ENCODE data around the gene RBMS3. TPM values are rescaled to one million over a fixed set of nuclear protein-coding genes. Genes with fewer than 3 reads are reported as not detected.

RBMS3 gene
- polyA plus RNA-seq, 3 donors from 2014 or later: not detected

DNA sequence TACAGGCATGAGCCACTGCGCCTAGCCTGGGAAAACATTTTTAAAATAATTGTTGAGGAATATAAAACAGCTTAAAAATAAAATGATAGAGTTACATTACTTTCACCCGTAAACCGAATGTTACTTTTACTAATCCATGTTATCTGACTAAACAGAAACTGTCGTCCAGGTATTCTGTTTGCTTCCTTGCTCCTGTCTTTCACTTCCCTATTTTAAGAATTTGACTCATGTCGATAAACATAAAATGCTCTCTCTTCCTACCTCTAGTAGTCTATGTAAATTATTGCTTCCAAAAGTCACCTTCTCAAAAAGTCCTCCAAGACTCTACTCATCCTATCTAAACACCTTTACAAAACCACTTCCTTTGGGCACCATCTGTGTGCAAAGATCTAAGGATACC is 216.4 kb downstream of the RBMS3 start:
- DNase-seq: no peak
- peaks cover 2% of the 10 kb centered on the region in 3 donors for H3K27me3 Mint-ChIP-seq (ENCODE audit: low read depth in 3 of 3)
- no peaks in the 10 kb centered on the region for H3K4me1 Mint-ChIP-seq
- H3K36me3 Mint-ChIP-seq: no peaks in the 10 kb centered on the region
- no peak overlapping the region for H3K4me3 Mint-ChIP-seq
- no peak overlapping the region for H3K27ac Mint-ChIP-seq
- peaks cover 0 to 18% (median 2%) of the 10 kb centered on the region in 6 donors for H3K9me3 Mint-ChIP-seq

GRCh38 chr3:29502771-29503170 is 221.9 kb downstream of the RBMS3 start:
- no peaks in the 10 kb centered on the region for H3K36me3 Mint-ChIP-seq
- H3K27ac Mint-ChIP-seq: no peak overlapping the region
- peaks cover 0 to 25% (median 6%) of the 10 kb centered on the region in 6 donors for H3K9me3 Mint-ChIP-seq
- no peak for DNase-seq
- H3K4me3 Mint-ChIP-seq: no peak overlapping the region
- H3K27me3 Mint-ChIP-seq (ENCODE audit: low read depth in 3 of 3): peaks cover 0 to 2% (median 0%) of the 10 kb centered on the region in 3 donors
- no peaks in the 10 kb centered on the region for H3K4me1 Mint-ChIP-seq

GRCh38 chr3:29503314-29503713 is 222.4 kb downstream of the RBMS3 start:
- Mint-ChIP-seq H3K27ac (no peak overlapping the region), H3K36me3 (no peaks in the 10 kb centered on the region), H3K27me3 (ENCODE audit: low read depth in 3 of 3) (peaks cover 0 to 2% (median 0%) of the 10 kb centered on the region in 3 donors), H3K4me1 (no peaks in the 10 kb centered on the region), H3K9me3 (peaks cover 0 to 25% (median 6%) of the 10 kb centered on the region in 6 donors), H3K4me3 (no peak overlapping the region)
- DNase-seq: no peak

DNA sequence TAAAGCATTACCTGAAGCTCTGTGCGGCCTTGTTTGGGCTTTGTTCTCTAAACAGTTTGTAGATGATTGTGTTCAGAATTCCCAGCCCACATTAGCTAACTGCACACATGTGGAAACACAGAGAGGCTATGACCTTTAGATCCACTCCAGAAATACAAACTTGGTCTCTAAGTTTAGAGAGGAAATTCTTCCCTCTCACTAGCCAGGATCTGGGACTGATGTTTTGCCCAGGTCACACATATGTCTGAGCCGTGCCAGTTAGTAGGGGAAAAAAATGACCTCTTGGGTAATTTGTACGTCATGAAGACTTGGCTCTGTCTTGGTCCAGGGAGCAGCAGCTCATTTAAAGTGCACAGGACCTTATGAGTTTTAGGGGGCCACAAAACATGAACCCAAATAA is 223.1 kb downstream of the RBMS3 start:
- Mint-ChIP-seq H3K27ac (no peak overlapping the region), H3K4me1 (no peaks in the 10 kb centered on the region), H3K36me3 (no peaks in the 10 kb centered on the region), H3K27me3 (ENCODE audit: low read depth in 3 of 3) (peaks cover 0 to 2% (median 0%) of the 10 kb centered on the region in 3 donors), H3K4me3 (no peak overlapping the region), H3K9me3 (peaks cover 0 to 28% (median 6%) of the 10 kb centered on the region in 6 donors)
- no peak for DNase-seq

GRCh38 chr3:29506502-29506901 is 225.6 kb downstream of the RBMS3 start:
- no peak for DNase-seq
- Mint-ChIP-seq H3K36me3 (no peaks in the 10 kb centered on the region), H3K27me3 (ENCODE audit: low read depth in 3 of 3) (peaks cover 0 to under 1% (median 0%) of the 10 kb centered on the region in 3 donors), H3K4me3 (no peak overlapping the region), H3K9me3 (peaks cover 0 to 25% (median 7%) of the 10 kb centered on the region in 6 donors), H3K4me1 (no peaks in the 10 kb centered on the region), H3K27ac (no peak overlapping the region)

DNA sequence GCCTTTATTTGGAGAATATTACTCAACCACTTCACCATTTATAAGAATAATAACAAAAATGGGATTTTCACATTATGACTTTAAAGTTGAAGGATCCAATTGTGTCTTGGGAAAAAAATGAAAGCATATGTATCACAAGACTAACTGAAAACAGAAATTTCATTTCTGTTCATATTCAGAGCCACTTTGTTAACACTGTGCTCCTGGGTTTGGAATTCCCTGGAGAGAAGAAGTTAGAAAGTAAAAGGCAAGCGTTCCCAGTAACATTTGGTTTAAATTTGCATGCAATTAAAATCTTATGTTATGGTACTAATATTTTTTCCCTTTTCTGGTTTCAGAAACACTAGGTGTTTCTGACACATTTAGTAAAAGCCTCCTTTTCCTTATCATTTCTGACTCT is 230.8 kb downstream of the RBMS3 start:
- Mint-ChIP-seq H3K4me1 (no peaks in the 10 kb centered on the region), H3K27me3 (ENCODE audit: low read depth in 3 of 3) (no peaks in the 10 kb centered on the region), H3K9me3 (peaks cover 0 to 21% (median 3%) of the 10 kb centered on the region in 6 donors), H3K4me3 (no peak overlapping the region), H3K27ac (no peak overlapping the region), H3K36me3 (no peaks in the 10 kb centered on the region)
- no peak for DNase-seq

GRCh38 chr3:29512641-29513040 is 231.8 kb downstream of the RBMS3 start:
- H3K36me3 Mint-ChIP-seq: no peaks in the 10 kb centered on the region
- H3K27me3 Mint-ChIP-seq (ENCODE audit: low read depth in 3 of 3): no peaks in the 10 kb centered on the region
- no peak for DNase-seq

DNA sequence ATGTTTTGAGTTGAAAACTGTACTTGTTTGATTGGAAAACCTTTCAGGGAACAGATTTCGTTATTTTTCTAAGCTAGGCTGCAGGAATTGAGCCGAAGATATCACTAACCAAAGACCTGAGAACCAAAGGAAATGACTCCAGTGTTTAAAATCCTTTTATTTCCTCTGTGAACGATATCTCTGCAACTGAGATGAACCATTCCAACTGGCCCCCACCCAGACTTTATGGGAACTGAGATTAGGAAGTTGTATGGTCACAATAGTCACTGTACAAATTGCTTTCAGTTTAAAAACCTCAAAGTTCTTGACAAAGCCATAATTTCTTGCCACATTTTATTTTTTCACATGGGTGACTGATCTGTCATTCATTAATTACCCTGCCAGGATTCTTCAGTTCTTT is 232.4 kb downstream of the RBMS3 start:
- peaks cover 0 to 21% (median 2%) of the 10 kb centered on the region in 6 donors for H3K9me3 Mint-ChIP-seq
- no peaks in the 10 kb centered on the region for H3K27me3 Mint-ChIP-seq (ENCODE audit: low read depth in 3 of 3)
- no peaks in the 10 kb centered on the region for H3K4me1 Mint-ChIP-seq
- no peak overlapping the region for H3K4me3 Mint-ChIP-seq
- no peaks in the 10 kb centered on the region for H3K36me3 Mint-ChIP-seq
- DNase-seq: no peak
- no peak overlapping the region for H3K27ac Mint-ChIP-seq

More at GRCh38 chr3:29512641-29513040, 231.8 kb downstream of the RBMS3 start:
- Mint-ChIP-seq H3K4me3 (no peak overlapping the region), H3K4me1 (no peaks in the 10 kb centered on the region), H3K9me3 (peaks cover 0 to 21% (median 2%) of the 10 kb centered on the region in 6 donors), H3K27ac (no peak overlapping the region)

DNA sequence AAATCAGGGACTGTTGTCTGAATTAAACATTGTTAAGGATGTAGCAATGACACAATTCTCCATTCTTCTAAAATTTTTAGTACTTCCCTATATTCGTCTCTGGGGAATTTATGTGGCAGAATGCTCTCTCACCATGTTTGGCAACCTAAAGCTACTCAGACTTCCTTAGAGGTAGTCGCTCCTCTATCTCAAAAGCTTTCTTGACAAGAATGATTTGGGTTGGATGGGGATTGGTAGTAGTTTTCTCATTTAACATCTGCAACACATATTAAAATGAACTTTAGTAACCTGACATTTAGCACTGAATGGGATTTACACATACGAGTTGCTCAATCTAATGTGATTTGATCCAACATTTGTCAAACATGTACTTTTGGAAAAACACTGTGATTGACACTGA is 233.3 kb downstream of the RBMS3 start:
- Mint-ChIP-seq H3K9me3 (peaks cover 0 to 24% (median 2%) of the 10 kb centered on the region in 6 donors), H3K27ac (no peak overlapping the region), H3K4me3 (no peak overlapping the region), H3K4me1 (no peaks in the 10 kb centered on the region), H3K27me3 (ENCODE audit: low read depth in 3 of 3) (peaks cover 0 to 1% (median 0%) of the 10 kb centered on the region in 3 donors), H3K36me3 (no peaks in the 10 kb centered on the region)
- DNase-seq: no peak

DNA sequence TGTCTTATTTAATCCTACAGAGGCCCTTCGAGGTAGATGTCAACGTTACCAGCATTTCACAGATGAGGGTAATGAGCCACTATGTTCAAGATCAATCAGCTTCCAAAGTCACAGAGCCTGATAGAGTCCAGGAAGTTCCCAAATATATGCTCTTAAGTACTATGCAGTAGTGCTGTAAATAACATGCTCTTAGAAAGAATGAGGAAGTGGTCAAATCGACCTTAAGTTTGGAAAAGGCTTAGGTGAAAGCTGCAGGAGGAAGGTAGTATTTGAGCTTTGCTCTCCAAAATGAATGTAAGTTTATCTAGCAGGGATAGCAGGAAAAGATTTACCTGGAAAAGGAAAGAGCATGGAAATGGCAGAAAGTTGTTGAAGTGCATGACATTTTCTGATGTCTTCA is 234.0 kb downstream of the RBMS3 start:
- no peak overlapping the region for H3K4me3 Mint-ChIP-seq
- no peaks in the 10 kb centered on the region for H3K36me3 Mint-ChIP-seq
- H3K27ac Mint-ChIP-seq: no peak overlapping the region
- DNase-seq: no peak
- H3K9me3 Mint-ChIP-seq: peaks cover 0 to 25% (median 1%) of the 10 kb centered on the region in 6 donors
- no peaks in the 10 kb centered on the region for H3K4me1 Mint-ChIP-seq
- H3K27me3 Mint-ChIP-seq (ENCODE audit: low read depth in 3 of 3): peaks cover 0 to 1% (median 0%) of the 10 kb centered on the region in 3 donors

- no peak for DNase-seq
- no peaks in the 10 kb centered on the region for H3K4me1 Mint-ChIP-seq
- H3K9me3 Mint-ChIP-seq: peaks cover 0 to 25% (median under 1%) of the 10 kb centered on the region in 6 donors
- peaks cover 0 to 1% (median 0%) of the 10 kb centered on the region in 3 donors for H3K27me3 Mint-ChIP-seq (ENCODE audit: low read depth in 3 of 3)
- no peak overlapping the region for H3K27ac Mint-ChIP-seq
- no peaks in the 10 kb centered on the region for H3K36me3 Mint-ChIP-seq
- no peak overlapping the region for H3K4me3 Mint-ChIP-seq
Measured at GRCh38 chr3:29515451-29515850, 234.6 kb downstream of the RBMS3 start.

DNA sequence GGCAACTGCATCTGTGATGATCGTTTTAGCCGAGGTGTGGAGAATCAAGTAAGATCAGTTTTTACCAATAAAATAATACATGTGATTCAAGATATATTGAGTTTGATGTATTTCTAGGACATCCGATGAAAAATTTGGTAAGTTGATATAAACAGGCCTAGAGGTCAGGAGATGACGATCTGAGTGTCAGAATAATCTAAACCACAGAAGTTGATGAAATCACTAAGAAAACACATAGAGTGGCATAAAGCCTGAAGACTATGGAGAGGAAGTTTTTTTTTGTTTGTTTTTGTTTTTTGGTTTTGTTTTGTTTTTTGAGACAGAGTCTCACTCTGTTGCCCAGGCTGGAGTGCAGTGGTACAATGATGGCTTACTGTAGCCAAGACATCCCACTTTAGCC is 235.3 kb downstream of the RBMS3 start:
- Mint-ChIP-seq H3K27me3 (ENCODE audit: low read depth in 3 of 3) (peaks cover 0 to 1% (median 0%) of the 10 kb centered on the region in 3 donors), H3K4me3 (no peak overlapping the region), H3K4me1 (no peaks in the 10 kb centered on the region), H3K9me3 (peaks cover 0 to 25% (median 4%) of the 10 kb centered on the region in 6 donors), H3K36me3 (no peaks in the 10 kb centered on the region), H3K27ac (no peak overlapping the region)
- DNase-seq: no peak

DNA sequence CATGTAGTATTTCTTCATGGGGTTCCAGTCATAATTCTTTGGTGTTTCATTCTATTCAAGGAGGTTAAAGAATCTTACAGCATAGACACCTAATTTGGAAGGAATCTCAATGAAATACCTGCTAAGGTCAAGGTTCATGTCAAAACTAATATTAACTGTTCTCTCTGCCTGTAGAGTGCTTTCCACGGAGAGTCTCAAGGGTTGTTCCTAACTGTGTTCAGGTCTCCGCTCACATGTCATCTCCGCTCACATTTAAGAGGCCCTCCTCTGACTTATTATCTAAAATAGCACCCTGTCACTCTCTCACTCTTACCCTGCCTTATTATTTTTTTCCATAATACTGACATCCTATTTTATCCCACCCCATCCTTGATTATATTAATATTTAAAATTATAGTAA is 239.9 kb downstream of the RBMS3 start:
- Mint-ChIP-seq H3K36me3 (no peaks in the 10 kb centered on the region), H3K4me1 (no peaks in the 10 kb centered on the region), H3K4me3 (no peak overlapping the region), H3K27me3 (ENCODE audit: low read depth in 3 of 3) (peaks cover 0 to 1% (median 0%) of the 10 kb centered on the region in 3 donors), H3K9me3 (peaks cover 0 to 23% (median 4%) of the 10 kb centered on the region in 6 donors), H3K27ac (no peak overlapping the region)
- no peak for DNase-seq

DNA sequence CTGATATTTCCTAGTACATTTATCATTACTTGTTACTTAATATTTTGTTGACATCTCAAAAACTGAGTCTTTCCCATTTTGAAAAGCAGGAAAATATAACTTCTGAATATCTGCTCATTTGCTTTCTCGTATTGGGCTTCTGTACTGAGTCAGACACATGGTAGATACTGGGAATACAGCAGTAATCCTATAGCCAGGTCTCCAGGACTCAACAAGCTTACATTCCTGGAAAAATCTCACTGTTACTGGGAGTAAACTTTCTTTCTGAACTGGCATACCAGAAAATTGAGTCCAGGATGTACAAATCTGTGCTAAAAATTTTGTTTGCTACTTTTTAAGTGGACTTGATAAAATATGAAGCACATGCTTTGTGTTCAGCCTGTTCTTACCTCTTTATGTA is 240.4 kb downstream of the RBMS3 start:
- Mint-ChIP-seq H3K4me3 (no peak overlapping the region), H3K4me1 (no peaks in the 10 kb centered on the region), H3K27ac (no peak overlapping the region), H3K27me3 (ENCODE audit: low read depth in 3 of 3) (peaks cover 0 to 1% (median 0%) of the 10 kb centered on the region in 3 donors), H3K9me3 (peaks cover 0 to 18% (median 4%) of the 10 kb centered on the region in 6 donors), H3K36me3 (no peaks in the 10 kb centered on the region)
- no peak for DNase-seq

- Mint-ChIP-seq H3K27me3 (ENCODE audit: low read depth in 3 of 3) (peaks cover 0 to 2% (median 0%) of the 10 kb centered on the region in 3 donors), H3K9me3 (peaks cover under 1 to 20% (median 6%) of the 10 kb centered on the region in 6 donors)
Measured at GRCh38 chr3:29521751-29522150, 240.9 kb downstream of the RBMS3 start.

More at GRCh38 chr3:29521751-29522150, 240.9 kb downstream of the RBMS3 start:
- Mint-ChIP-seq H3K36me3 (no peaks in the 10 kb centered on the region), H3K27ac (no peak overlapping the region), H3K4me3 (no peak overlapping the region), H3K4me1 (no peaks in the 10 kb centered on the region)
- DNase-seq: no peak
